GM12878 (cell line): ENCODE data around the gene STXBP1. TPM values are rescaled to one million over a fixed set of nuclear protein-coding genes. Genes with fewer than 3 reads are reported as not detected.

ENCODE experiments used
- ATAC-seq: fragments of 200-7000 bp; cut with Tn5 transposase; 3 replicates; pipeline ENCODE4 v1.9.1; 2020; ENCODE audit warnings: mild to moderate bottlenecking, moderate library complexity
- BruUV-seq: library from RNA; stranded (reverse); fragments of 400-500 nt; replicated peaks from 2 replicates; lab custom pipeline; 2021; lab: Mats Ljungman, UMichigan
- CTCF ChIA-PET: fragments of 300-600 bp; sonication (Branson Sonifier 250); formaldehyde crosslinking; extraction: SDS; loops from one replicate; lab custom pipeline; 2021; ENCODE audit warnings: inconsistent platforms; lab: Yijun Ruan, JAX
- POLR2A ChIA-PET: fragments of 350-600 bp; formaldehyde crosslinking; extraction: SDS; loops from one replicate; lab custom pipeline; 2021; ENCODE audit warnings: inconsistent platforms; lab: Charles Lee
- RAD21 ChIA-PET: fragments of 300-600 bp; sonication (Branson Sonifier 250); formaldehyde crosslinking; loops from one replicate; lab custom pipeline; 2023; ENCODE audit warnings: antibody characterized with exemption; ENCODE audit not compliant: unreplicated experiment; lab: Charles Lee
- SMC1A ChIA-PET: fragments of 300-600 bp; sonication (Branson Sonifier 250); formaldehyde crosslinking; loops from one replicate; lab custom pipeline; 2023; ENCODE audit not compliant: unreplicated experiment, uncharacterized antibody; lab: Charles Lee
- DNase-seq: peaks from one replicate; pipeline ENCODE4 v3.0.0-alpha.2; 2011; ENCODE audit warnings: low read depth, low spot score
- FAIRE-seq: peaks from 3 replicates; lab custom pipeline; 2011; peaks lifted over from hg19 to GRCh38; lab: Jason Lieb, UNC
- H2AFZ ChIP-seq: 2 replicates; pipeline ENCODE4 v1.6.0; 2011; ENCODE audit warnings: low read depth, low read length, control low read depth; ENCODE audit not compliant: control insufficient read depth
- H3K27ac ChIP-seq: 2 replicates; pipeline ENCODE4 v1.5.1; 2011; ENCODE audit warnings: control low read depth; ENCODE audit not compliant: control insufficient read depth, insufficient read depth
- H3K27me3 ChIP-seq, 2 experiments: replicated peaks in 1 of 2; 2 replicates each; pipeline versions ENCODE4 v1.6.0 to v1.6.1; 2011; ENCODE audit warnings: low read length in 1 of 2; ENCODE audit not compliant: control insufficient read depth in 2 of 2, insufficient read depth in 2 of 2
- H3K36me3 ChIP-seq, 2 experiments: 2 replicates each; pipeline ENCODE4 v1.5.1; 2011; ENCODE audit warnings: low read length in 1 of 2; ENCODE audit not compliant: control insufficient read depth in 2 of 2, insufficient read depth in 2 of 2
- H3K4me1 ChIP-seq: 2 replicates; pipeline ENCODE4 v1.6.1; 2011; ENCODE audit warnings: mild to moderate bottlenecking, low read length, moderate library complexity, mixed read lengths; ENCODE audit not compliant: control insufficient read depth, insufficient read depth
- H3K4me2 ChIP-seq: 2 replicates; pipeline ENCODE4 v1.6.0; 2011; ENCODE audit warnings: control low read depth; ENCODE audit not compliant: control insufficient read depth, insufficient read depth
- H3K4me3 ChIP-seq: fragments of 200-600 bp; sonication (generic); 2 replicates; pipeline ENCODE4 v1.5.1; 2016
- H3K79me2 ChIP-seq: 2 replicates; pipeline ENCODE4 v1.6.0; 2011; ENCODE audit warnings: low read length; ENCODE audit not compliant: control insufficient read depth, insufficient read depth
- H3K9ac ChIP-seq: 2 replicates; pipeline ENCODE4 v1.8.0; 2011; ENCODE audit warnings: low read length, control low read depth, mixed read lengths; ENCODE audit not compliant: control insufficient read depth, insufficient read depth
- H3K9me3 ChIP-seq: replicated peaks from 3 replicates; pipeline ENCODE4 v1.5.1; 2011; ENCODE audit warnings: mild to moderate bottlenecking, low read length; ENCODE audit not compliant: control insufficient read depth, insufficient read depth
- H4K20me1 ChIP-seq: 2 replicates; pipeline ENCODE4 v1.6.0; 2011; ENCODE audit not compliant: control insufficient read depth, insufficient read depth
- BCL11A ChIP-seq: IDR thresholded peaks from 2 replicates; pipeline ENCODE4 v1.6.1; 2011; ENCODE audit warnings: low read depth, low read length
- BMI1 ChIP-seq: fragments of 450-650 bp; IDR thresholded peaks from 2 replicates; pipeline ENCODE4 v1.6.1; 2016; ENCODE audit warnings: mild to moderate bottlenecking, moderate library complexity, borderline replicate concordance
- EED ChIP-seq: sonication (generic); IDR thresholded peaks from 2 replicates; pipeline ENCODE4 v1.6.1; 2016; ENCODE audit warnings: antibody characterized with exemption, low read depth
- GATAD2B ChIP-seq: fragments of 450-650 bp; conservative IDR thresholded peaks from 2 replicates; pipeline ENCODE4 v1.6.1; 2017; ENCODE audit warnings: low read depth, mild to moderate bottlenecking, moderate library complexity
- HDGF ChIP-seq: fragments of 450-650 bp; IDR thresholded peaks from 2 replicates; pipeline ENCODE4 v1.6.1; 2016; ENCODE audit warnings: antibody characterized with exemption
- MXI1 ChIP-seq: fragments of 150-350 bp; IDR thresholded peaks from 2 replicates; pipeline ENCODE4 v1.6.1; 2011; ENCODE audit warnings: low read depth, mild to moderate bottlenecking, inconsistent platforms, low read length, improper control_type of control experiment
- NBN ChIP-seq: fragments of 450-650 bp; IDR thresholded peaks from 2 replicates; pipeline ENCODE4 v1.6.1; 2016
- NR2C2 ChIP-seq: IDR thresholded peaks from 2 replicates; pipeline ENCODE4 v1.6.1; 2011; ENCODE audit warnings: borderline replicate concordance, low read depth; ENCODE audit not compliant: control insufficient read depth, insufficient read length
- NR2F1 ChIP-seq: fragments of 450-650 bp; conservative IDR thresholded peaks from 2 replicates; pipeline ENCODE4 v1.6.1; 2017; ENCODE audit warnings: mild to moderate bottlenecking
- POLR2A ChIP-seq: IDR thresholded peaks from 2 replicates; pipeline ENCODE4 v1.6.1; 2011; ENCODE audit warnings: low read depth, mild to moderate bottlenecking, low read length
- POLR2AphosphoS5 ChIP-seq: IDR thresholded peaks from 2 replicates; pipeline ENCODE4 v1.6.1; 2011; ENCODE audit warnings: mild to moderate bottlenecking, low read length, inconsistent platforms
- STAT3 ChIP-seq: IDR thresholded peaks from 2 replicates; pipeline ENCODE4 v1.6.1; 2011; ENCODE audit warnings: low read depth, low read length, improper control_type of control experiment
- SUPT20H ChIP-seq: IDR thresholded peaks from 2 replicates; pipeline ENCODE4 v1.6.1; 2011; ENCODE audit warnings: low read depth, mild to moderate bottlenecking, low read length, moderate library complexity, borderline replicate concordance; ENCODE audit not compliant: control insufficient read depth
- SUZ12 ChIP-seq: fragments of 200-600 bp; sonication (generic); IDR thresholded peaks from one replicate; pipeline ENCODE4 v1.6.1; 2018; ENCODE audit warnings: antibody characterized with exemption, mild to moderate bottlenecking; ENCODE audit not compliant: unreplicated experiment
- WGBS: methylation state at CpG from one replicate; pipeline ENCODE4 v1.1.6; 2016; ENCODE audit warnings: low lambda C conversion rate; ENCODE audit not compliant: insufficient replicate concordance, insufficient coverage; ENCODE audit errors: missing lambda C conversion rate; 5-methylcytosine and 5-hydroxymethylcytosine counted together
- in situ Hi-C: fragments of 300-500 bp; cut with MboI; formaldehyde crosslinking; loops from 9 replicates; pipeline ENCODE4 v1.14.3; 2018; ENCODE audit warnings: mixed read lengths
- intact Hi-C: fragments of 100-400 bp; cut with micrococcal nuclease; formaldehyde crosslinking; loops from one replicate; pipeline ENCODE4 v1.14.2; 2022; ENCODE audit not compliant: unreplicated experiment
- polyA plus RNA-seq, 11 experiments: library from polyadenylated mRNA; depleted of rRNA in 4 of 11; unstranded in 6 of 11; stranded (reverse) in 5 of 11; fragments of >200 nt; fragmentation: Nextera tagmentation in 4 of 11; fragmentation: Illumina TruSeq in 1 of 11; extraction: Ambion mirVana in 4 of 11; extraction: Trizol in 1 of 11; gene quantifications; 1 replicate in 1 of 11; 2 replicates in 10 of 11; pipeline versions ENCODE4 v1.2.1 to v1.2.3, GENCODE V29; 2011 to 2016; ENCODE audit warnings: inconsistent platforms in 2 of 11, missing spikeins in 2 of 11, low read depth in 1 of 11
- total RNA-seq, 4 experiments: library from RNA; depleted of rRNA in 3 of 4; stranded (reverse); fragments of >200 nt in 3 of 4; fragmentation: Illumina TruSeq in 1 of 4; extraction: Trizol in 1 of 4; gene quantifications; 2 replicates each; pipeline versions ENCODE4 v1.2.1 to v1.2.3, GENCODE V29; 2013 to 2021

The STXBP1 gene
- total and polyA plus RNA-seq, 10 of the 15 experiments (the other 5 are each of a cell fraction or from before 2014, with no cell fraction given), result 0.08 to 0.85 (median 0.31) TPM; not detected in 3

GRCh38 chr9:127595611-127596010, 16.5 kb upstream of the STXBP1 start:
- ATAC-seq, result no peak
- no peaks in the 10 kb centered on the region for H3K9me3 ChIP-seq
- TF ChIP-seq MXI1 (no peak), STAT3 (no peak), NR2C2 (no peak), GATAD2B (no peak), POLR2A (no peak), SUPT20H (no peak), BCL11A (no peak), HDGF (no peak), EED (no peak), NBN (no peak), POLR2AphosphoS5 (no peak), NR2F1 (no peak), BMI1 (no peak), SUZ12 (no peak)
- TF ChIP-seq, all 136 proteins: peak for 0
- H4K20me1 ChIP-seq, result no peaks in the 10 kb centered on the region
- H2AFZ ChIP-seq, result no peak overlapping the region
- no peak overlapping the region for H3K27ac ChIP-seq
- no peaks in the 10 kb centered on the region; a peak in 1 of 4 replicates for H3K27me3 ChIP-seq
- H3K79me2 ChIP-seq, result no peaks in the 10 kb centered on the region
- CTCF ChIA-PET, result no interaction called here
- H3K4me3 ChIP-seq, result no peak overlapping the region
- no peak overlapping the region for H3K9ac ChIP-seq
- no peaks in the 10 kb centered on the region for H3K36me3 ChIP-seq
- H3K4me2 ChIP-seq, result no peak overlapping the region
- BruUV-seq, result no TSS peak
- in situ Hi-C loops (no loop called here), intact Hi-C loops (no loop called here)
- FAIRE-seq (no peak), DNase-seq (no peak)
- POLR2A ChIA-PET, result no interaction called here
- 71% methylated on average over 5 of the region's 5 CpGs for WGBS
- no peaks in the 10 kb centered on the region; the same call in 1 of the 2 replicates for H3K4me1 ChIP-seq
- RAD21 ChIA-PET, result interaction anchor here (1.0 kb wide), 1 partner anchor 269 kb away, joined by 3 read pairs; no protein-coding TSS in a partner anchor
- SMC1A ChIA-PET, result no interaction called here
